ENCODE data around the gene PCBP2. TPM values are rescaled to one million over a fixed set of nuclear protein-coding genes. Genes with fewer than 3 reads are reported as not detected.

PCBP2 gene
- total RNA-seq, 8 experiments from 2014 or later, result 188 to 782 (median 284) TPM

GRCh38 chr12:53502983-53503728 lies 51.3 kb downstream of the PCBP2 start:
- in situ Hi-C loops (cut with MboI; ENCODE audit: low pct_unique_long_range_greater_than_20kb in 2 of 9, low sequenced_read_pairs in 9 of 9, unreplicated experiment in 9 of 9), result loop anchor here in 2 of 9 experiments (25.0 kb wide), 1 partner anchor 166 kb away; the partner anchor contains the start of gene SP7 (in 2 of the 2)
- no peak for ATAC-seq (replicated peaks in 6 of 8)
- Histone ChIP-seq H3K27ac (no peak overlapping the region), H3K4me3 (no peak overlapping the region), H3K4me1 (replicated peaks in 1 of 2) (peaks cover 11 to 12% of the 10 kb centered on the region in 2 donors)
- 30 to 86% methylated on average over 1 to 2 of the region's 10 CpGs; no CpG with 5 or more reads in 8 of the 10 experiments for WGBS, 10 experiments

- WGBS, 10 experiments, result 20 to 100% (median 84%) methylated on average over 1 to 6 of the region's 14 CpGs; no CpG with 5 or more reads in 2 of the 10 experiments
- H3K27ac ChIP-seq, result no peak overlapping the region
- in situ Hi-C loops (cut with MboI; ENCODE audit: low pct_unique_long_range_greater_than_20kb in 2 of 9, low sequenced_read_pairs in 9 of 9, unreplicated experiment in 9 of 9), result loop anchor here in 2 of 9 experiments (25.0 kb wide), 1 partner anchor 167 kb away; the partner anchor contains the start of gene SP7 (in 2 of the 2)
- H3K4me1 ChIP-seq (replicated peaks in 1 of 2), result peaks cover 7 to 8% of the 10 kb centered on the region in 2 donors
- H3K4me3 ChIP-seq, result no peak overlapping the region
- ATAC-seq (replicated peaks in 6 of 8), result no peak
Observed at GRCh38 chr12:53504004-53504920, 52.4 kb downstream of the PCBP2 start.

- in situ Hi-C loops (cut with MboI; ENCODE audit: low pct_unique_long_range_greater_than_20kb in 2 of 9, low sequenced_read_pairs in 9 of 9, unreplicated experiment in 9 of 9), result loop anchor here in 2 of 9 experiments (25.0 kb wide), 1 partner anchor 168 kb away; the partner anchor contains the start of gene SP7 (in 2 of the 2)
- Histone ChIP-seq H3K4me1 (replicated peaks in 1 of 2) (peaks cover 7 to 8% of the 10 kb centered on the region in 2 donors), H3K4me3 (no peak overlapping the region), H3K27ac (no peak overlapping the region)
- 53 to 100% (median 82%) methylated on average over 1 to 8 of the region's 10 CpGs; no CpG with 5 or more reads in 4 of the 10 experiments for WGBS, 10 experiments
- ATAC-seq (replicated peaks in 6 of 8), result no peak
Observed at GRCh38 chr12:53505086-53505485, 53.2 kb downstream of the PCBP2 start.

- no peak overlapping the region for H3K27ac ChIP-seq
- in situ Hi-C loops (cut with MboI; ENCODE audit: low pct_unique_long_range_greater_than_20kb in 2 of 9, low sequenced_read_pairs in 9 of 9, unreplicated experiment in 9 of 9), result loop anchor here in 2 of 9 experiments (25.0 kb wide), 1 partner anchor 169 kb away; the partner anchor contains the start of gene SP7 (in 2 of the 2)
- H3K4me1 ChIP-seq (replicated peaks in 1 of 2), result peaks cover 7 to 8% of the 10 kb centered on the region in 2 donors
- no peak for ATAC-seq (replicated peaks in 6 of 8)
- 50 to 100% (median 100%) methylated on average over 1 to 2 of the region's 19 CpGs; no CpG with 5 or more reads in 7 of the 10 experiments for WGBS, 10 experiments
- no peak overlapping the region for H3K4me3 ChIP-seq
Observed at GRCh38 chr12:53505555-53506449, 53.9 kb downstream of the PCBP2 start.

- ATAC-seq (replicated peaks in 6 of 8), result peak in 2 of 8 experiments; percentile 22 to 47
- Histone ChIP-seq H3K4me1 (replicated peaks in 1 of 2) (peaks cover 7 to 8% of the 10 kb centered on the region in 2 donors), H3K4me3 (no peak overlapping the region), H3K27ac (no peak overlapping the region)
- in situ Hi-C loops (cut with MboI; ENCODE audit: low pct_unique_long_range_greater_than_20kb in 2 of 9, low sequenced_read_pairs in 9 of 9, unreplicated experiment in 9 of 9), result loop anchor here in 2 of 9 experiments (25.0 kb wide), 1 partner anchor 169 kb away; the partner anchor contains the start of gene SP7 (in 2 of the 2)
- WGBS, 10 experiments, result 0 to 100% (median 60%) methylated on average over 1 of the region's 2 CpGs; no CpG with 5 or more reads in 7 of the 10 experiments
Observed at GRCh38 chr12:53506450-53506785, 54.5 kb downstream of the PCBP2 start.

GRCh38 chr12:53506881-53507602 lies 55.1 kb downstream of the PCBP2 start, which contains the start of gene NPFF:
Gene NPFF (minus strand): TSS chr12:53507484. CDS start chr12:53507474, 10 bp downstream.
- H3K4me3 ChIP-seq, result no peak within 1 kb of the TSS
- peaks cover 3% of the 10 kb centered on the region in 2 donors for H3K4me1 ChIP-seq (replicated peaks in 1 of 2)
- no peak within 1 kb of the TSS for H3K27ac ChIP-seq
- 60 to 96% (median 85%) methylated on average over 1 to 3 of the region's 9 CpGs; no CpG with 5 or more reads in 6 of the 10 experiments for WGBS, 10 experiments
- no peak for ATAC-seq (replicated peaks in 6 of 8)
- in situ Hi-C loops (cut with MboI; ENCODE audit: low pct_unique_long_range_greater_than_20kb in 2 of 9, low sequenced_read_pairs in 9 of 9, unreplicated experiment in 9 of 9), result loop anchor here in 2 of 9 experiments (25.0 kb wide), 1 partner anchor 170 kb away; the partner anchor contains the start of gene SP7 (in 2 of the 2)

- no peak for ATAC-seq (replicated peaks in 6 of 8)
- Histone ChIP-seq H3K27ac (no peak overlapping the region), H3K4me1 (replicated peaks in 1 of 2) (no peaks in the 10 kb centered on the region), H3K4me3 (no peak overlapping the region)
- in situ Hi-C loops (cut with MboI; ENCODE audit: low pct_unique_long_range_greater_than_20kb in 2 of 9, low sequenced_read_pairs in 9 of 9, unreplicated experiment in 9 of 9), result loop anchor here in 2 of 9 experiments (25.0 kb wide), 1 partner anchor 170 kb away; the partner anchor contains the start of gene SP7 (in 2 of the 2)
- 59 to 95% (median 69%) methylated on average over 1 to 3 of the region's 4 CpGs; no CpG with 5 or more reads in 6 of the 10 experiments for WGBS, 10 experiments
Observed at GRCh38 chr12:53507603-53507885, 55.6 kb downstream of the PCBP2 start.

- Histone ChIP-seq H3K27ac (no peak overlapping the region), H3K4me1 (replicated peaks in 1 of 2) (no peaks in the 10 kb centered on the region), H3K4me3 (no peak overlapping the region)
- WGBS, 10 experiments, result 0 to 100% (median 38%) methylated on average over 1 to 4 of the region's 7 CpGs; no CpG with 5 or more reads in 3 of the 10 experiments
- peak; percentile 78 to 97 (median 93) for ATAC-seq (replicated peaks in 6 of 8)
- in situ Hi-C loops (cut with MboI; ENCODE audit: low pct_unique_long_range_greater_than_20kb in 2 of 9, low sequenced_read_pairs in 9 of 9, unreplicated experiment in 9 of 9), result loop anchor here in 2 of 9 experiments (25.0 kb wide), 1 partner anchor 171 kb away; the partner anchor contains the start of gene SP7 (in 2 of the 2)
Observed at GRCh38 chr12:53508534-53509170, 56.8 kb downstream of the PCBP2 start.

GRCh38 chr12:53510181-53510812 lies 58.4 kb downstream of the PCBP2 start:
- no peak for ATAC-seq (replicated peaks in 6 of 8)
- Histone ChIP-seq H3K4me3 (no peak overlapping the region), H3K4me1 (replicated peaks in 1 of 2) (no peaks in the 10 kb centered on the region), H3K27ac (no peak overlapping the region)
- WGBS, 10 experiments, result 67 to 100% (median 82%) methylated on average over 1 to 5 of the region's 9 CpGs; no CpG with 5 or more reads in 5 of the 10 experiments
- in situ Hi-C loops (cut with MboI; ENCODE audit: low pct_unique_long_range_greater_than_20kb in 2 of 9, low sequenced_read_pairs in 9 of 9, unreplicated experiment in 9 of 9), result loop anchor here in 2 of 9 experiments (25.0 kb wide), 1 partner anchor 173 kb away; the partner anchor contains the start of gene SP7 (in 2 of the 2)

GRCh38 chr12:53513712-53514410 lies 62.0 kb downstream of the PCBP2 start:
- H3K27ac ChIP-seq, result no peak overlapping the region
- H3K4me1 ChIP-seq (replicated peaks in 1 of 2), result no peaks in the 10 kb centered on the region
- in situ Hi-C loops (cut with MboI; ENCODE audit: low pct_unique_long_range_greater_than_20kb in 2 of 9, low sequenced_read_pairs in 9 of 9, unreplicated experiment in 9 of 9), result loop anchor here in 2 of 9 experiments (25.0 kb wide), 1 partner anchor 177 kb away; the partner anchor contains the start of gene SP7 (in 2 of the 2)
- 60 to 97% (median 92%) methylated on average over 1 to 5 of the region's 6 CpGs; no CpG with 5 or more reads in 3 of the 10 experiments for WGBS, 10 experiments
- no peak overlapping the region for H3K4me3 ChIP-seq
- no peak for ATAC-seq (replicated peaks in 6 of 8)
